CD14-positive monocyte (primary cell): Measurements from ENCODE around the gene CROCC2. TPM values are rescaled to one million over a fixed set of nuclear protein-coding genes. Genes with fewer than 3 reads are reported as not detected.

Experiments
- DNase-seq, 3 donors: peaks; one replicate each; pipeline ENCODE4 v3.0.0-alpha.2; 2011 to 2022
- H2AFZ ChIP-seq: 2 replicates; pipeline ENCODE4 v1.6.0; 2012; ENCODE audit warnings: mild to moderate bottlenecking, low read depth, low read length, inconsistent platforms; ENCODE audit not compliant: insufficient read depth, poor library complexity, severe bottlenecking
- H3K27ac ChIP-seq, 2 donors: 1 replicate in 1 of 2; 2 replicates in 1 of 2; pipeline ENCODE4 v1.5.1; 2012 to 2013; ENCODE audit warnings: low read length in 2 of 2, control low read depth in 1 of 2, inconsistent platforms in 1 of 2, low read depth in 1 of 2, mild to moderate bottlenecking in 1 of 2
- H3K27me3 ChIP-seq, 2 donors: one replicate each; pipeline versions ENCODE4 v1.6.0 to v1.6.1; 2011 to 2013; ENCODE audit warnings: low read length in 2 of 2; ENCODE audit not compliant: control insufficient read depth in 2 of 2, insufficient read depth in 2 of 2
- H3K36me3 ChIP-seq, 2 donors: replicated peaks in 1 of 2; 1 replicate in 1 of 2; 2 replicates in 1 of 2; pipeline versions ENCODE4 v1.5.1 to v1.6.1; 2012 to 2013; ENCODE audit warnings: low read length in 2 of 2, control low read depth in 1 of 2, inconsistent platforms in 1 of 2, mild to moderate bottlenecking in 1 of 2; ENCODE audit not compliant: insufficient read depth in 2 of 2, control insufficient read depth in 1 of 2
- H3K4me1 ChIP-seq, 2 donors: 1 replicate in 1 of 2; 2 replicates in 1 of 2; pipeline versions ENCODE4 v1.5.1 to v1.6.1; 2012 to 2013; ENCODE audit warnings: low read length in 2 of 2, control low read depth in 1 of 2, inconsistent platforms in 1 of 2, mild to moderate bottlenecking in 1 of 2, moderate library complexity in 1 of 2; ENCODE audit not compliant: insufficient read depth in 2 of 2, control insufficient read depth in 1 of 2
- H3K4me2 ChIP-seq: replicated peaks from 2 replicates; pipeline ENCODE3; 2012; ENCODE audit warnings: low read length, moderate library complexity, mild to moderate bottlenecking; ENCODE audit not compliant: poor library complexity, severe bottlenecking; ENCODE audit errors: extremely low read depth
- H3K4me3 ChIP-seq, 3 experiments: fragments of 200-600 bp in 1 of 3; sonication (generic) in 1 of 3; replicated peaks in 1 of 3; 1 replicate in 2 of 3; 2 replicates in 1 of 3; pipeline ENCODE4 v1.5.1; 2011 to 2013; ENCODE audit warnings: low read length in 3 of 3, mild to moderate bottlenecking in 3 of 3, control low read depth in 2 of 3, low read depth in 2 of 3, inconsistent platforms in 1 of 3, moderate library complexity in 1 of 3
- H3K79me2 ChIP-seq: 2 replicates; pipeline ENCODE4 v1.6.0; 2012; ENCODE audit warnings: mild to moderate bottlenecking, control low read depth, inconsistent platforms, low read length, moderate library complexity; ENCODE audit not compliant: insufficient read depth
- H3K9ac ChIP-seq: 2 replicates; pipeline ENCODE4 v1.6.0; 2017; ENCODE audit warnings: low read length, mild to moderate bottlenecking; ENCODE audit not compliant: insufficient read depth, poor library complexity, severe bottlenecking
- H3K9me3 ChIP-seq, 2 donors: replicated peaks in 1 of 2; 1 replicate in 1 of 2; 2 replicates in 1 of 2; pipeline versions ENCODE4 v1.5.1 to v1.6.1; 2012 to 2013; ENCODE audit warnings: low read length in 2 of 2, control low read depth in 1 of 2; ENCODE audit not compliant: control insufficient read depth in 1 of 2, insufficient read depth in 1 of 2
- H4K20me1 ChIP-seq: 2 replicates; pipeline ENCODE4 v1.6.0; 2012; ENCODE audit warnings: mild to moderate bottlenecking, low read length, control low read depth, moderate library complexity; ENCODE audit not compliant: insufficient read depth
- H3K27ac Mint-ChIP-seq, 7 donors: one replicate each; pipeline ENCODE4 v1.8.0; 2020; ENCODE audit warnings: mild to moderate bottlenecking in 7 of 7, mixed read lengths in 7 of 7, moderate library complexity in 6 of 7, inconsistent platforms in 2 of 7
- H3K27me3 Mint-ChIP-seq, 3 donors: one replicate each; pipeline ENCODE4 v1.8.0; 2021 to 2022; ENCODE audit warnings: low read depth in 3 of 3, mild to moderate bottlenecking in 3 of 3, mixed read lengths in 3 of 3, moderate library complexity in 3 of 3, inconsistent platforms in 1 of 3
- H3K36me3 Mint-ChIP-seq, 2 donors: one replicate each; pipeline ENCODE4 v1.8.0; 2020; ENCODE audit warnings: mixed read lengths in 2 of 2, inconsistent platforms in 1 of 2, mild to moderate bottlenecking in 1 of 2
- H3K4me1 Mint-ChIP-seq: one replicate; pipeline ENCODE4 v1.8.0; 2020; ENCODE audit warnings: mild to moderate bottlenecking, mixed read lengths
- H3K4me3 Mint-ChIP-seq, 2 donors: one replicate each; pipeline ENCODE4 v1.8.0; 2020; ENCODE audit warnings: mild to moderate bottlenecking in 2 of 2, mixed read lengths in 2 of 2, moderate library complexity in 1 of 2
- H3K9me3 Mint-ChIP-seq, 7 donors: one replicate each; pipeline ENCODE4 v1.8.0; 2020 to 2022; ENCODE audit warnings: mixed read lengths in 7 of 7, mild to moderate bottlenecking in 6 of 7, moderate library complexity in 6 of 7, inconsistent platforms in 2 of 7
- CTCF ChIP-seq: fragments of 200-600 bp; IDR thresholded peaks from one replicate; pipeline ENCODE4 v1.8.0; 2022; ENCODE audit warnings: antibody characterized with exemption, mild to moderate bottlenecking
- WGBS: methylation state at CpG from one replicate; pipeline ENCODE4 v1.1.5; 2013; ENCODE audit warnings: missing lambda C conversion rate; ENCODE audit not compliant: insufficient coverage; 5-methylcytosine and 5-hydroxymethylcytosine counted together
- intact Hi-C, 2 donors: fragments of 100-400 bp; cut with micrococcal nuclease; formaldehyde crosslinking; loops; one replicate each; pipeline versions ENCODE4 v1.15.0 to v1.15.1; 2023
- polyA plus RNA-seq, 3 donors: library from polyadenylated mRNA; depleted of rRNA in 1 of 3; unstranded in 2 of 3; stranded (reverse) in 1 of 3; fragments of 300-500 nt in 2 of 3; fragments of >200 nt in 1 of 3; fragmentation: Illumina TruSeq in 2 of 3; gene quantifications; 1 replicate in 2 of 3; 2 replicates in 1 of 3; pipeline ENCODE4 v1.2.3, GENCODE V29; 2012 to 2021

CROCC2 gene
- polyA plus RNA-seq, 3 donors: 0.15 TPM; not detected in 2

GRCh38 chr2:241003047-241003360 lies 96.9 kb downstream of the CROCC2 start:
- Histone ChIP-seq H3K9me3 (peaks cover 24 to 26% of the 10 kb centered on the region in 2 donors), H2AFZ (no peak overlapping the region), H3K9ac (no peak overlapping the region), H3K4me2 (no peak overlapping the region), H3K4me3 (no peak overlapping the region), H3K36me3 (no peaks in the 10 kb centered on the region), H3K27me3 (peaks cover 4 to 23% of the 10 kb centered on the region in 2 donors), H3K4me1 (peaks cover 7 to 14% of the 10 kb centered on the region in 2 donors), H3K79me2 (no peaks in the 10 kb centered on the region), H4K20me1 (peaks cover 10% of the 10 kb centered on the region), H3K27ac (no peak overlapping the region)
- H3K4me1 Mint-ChIP-seq: peaks cover 6% of the 10 kb centered on the region
- H3K27me3 Mint-ChIP-seq: peaks cover 23 to 44% (median 27%) of the 10 kb centered on the region in 3 donors
- intact Hi-C loops: no loop called here
- peaks cover 9% of the 10 kb centered on the region in 2 donors for H3K36me3 Mint-ChIP-seq
- peak overlapping the region in 1 of 2 donors; percentile 24 for H3K4me3 Mint-ChIP-seq
- WGBS: 67% methylated on average over 1 of the region's 7 CpGs
- DNase-seq: peak in 1 of 3 donors; percentile 1
- H3K27ac Mint-ChIP-seq: no peak overlapping the region
- peaks cover 20 to 44% (median 35%) of the 10 kb centered on the region in 7 donors for H3K9me3 Mint-ChIP-seq
- no peak for TF ChIP-seq CTCF

GRCh38 chr2:241003369-241003768 lies 97.2 kb downstream of the CROCC2 start:
- Mint-ChIP-seq H3K27me3 (peaks cover 23 to 45% (median 27%) of the 10 kb centered on the region in 3 donors), H3K36me3 (peaks cover 9% of the 10 kb centered on the region in 2 donors), H3K4me1 (peaks cover 6% of the 10 kb centered on the region), H3K4me3 (no peak overlapping the region), H3K9me3 (peaks cover 20 to 43% (median 35%) of the 10 kb centered on the region in 7 donors), H3K27ac (no peak overlapping the region)
- H3K4me3 ChIP-seq: no peak overlapping the region
- no peak for DNase-seq
- no peak overlapping the region for H2AFZ ChIP-seq
- H3K4me2 ChIP-seq: no peak overlapping the region
- H3K36me3 ChIP-seq: no peaks in the 10 kb centered on the region
- peaks cover 24 to 26% of the 10 kb centered on the region in 2 donors for H3K9me3 ChIP-seq
- H3K4me1 ChIP-seq: peaks cover 4 to 12% of the 10 kb centered on the region in 2 donors
- peaks cover 4 to 23% of the 10 kb centered on the region in 2 donors for H3K27me3 ChIP-seq
- intact Hi-C loops: no loop called here
- H3K27ac ChIP-seq: no peak overlapping the region
- peaks cover 10% of the 10 kb centered on the region for H4K20me1 ChIP-seq
- 80% methylated on average over 1 of the region's 2 CpGs for WGBS
- no peak for TF ChIP-seq CTCF
- H3K9ac ChIP-seq: no peak overlapping the region
- no peaks in the 10 kb centered on the region for H3K79me2 ChIP-seq
